ENCODE measurements around the gene GGCX.

The GGCX gene

DNA sequence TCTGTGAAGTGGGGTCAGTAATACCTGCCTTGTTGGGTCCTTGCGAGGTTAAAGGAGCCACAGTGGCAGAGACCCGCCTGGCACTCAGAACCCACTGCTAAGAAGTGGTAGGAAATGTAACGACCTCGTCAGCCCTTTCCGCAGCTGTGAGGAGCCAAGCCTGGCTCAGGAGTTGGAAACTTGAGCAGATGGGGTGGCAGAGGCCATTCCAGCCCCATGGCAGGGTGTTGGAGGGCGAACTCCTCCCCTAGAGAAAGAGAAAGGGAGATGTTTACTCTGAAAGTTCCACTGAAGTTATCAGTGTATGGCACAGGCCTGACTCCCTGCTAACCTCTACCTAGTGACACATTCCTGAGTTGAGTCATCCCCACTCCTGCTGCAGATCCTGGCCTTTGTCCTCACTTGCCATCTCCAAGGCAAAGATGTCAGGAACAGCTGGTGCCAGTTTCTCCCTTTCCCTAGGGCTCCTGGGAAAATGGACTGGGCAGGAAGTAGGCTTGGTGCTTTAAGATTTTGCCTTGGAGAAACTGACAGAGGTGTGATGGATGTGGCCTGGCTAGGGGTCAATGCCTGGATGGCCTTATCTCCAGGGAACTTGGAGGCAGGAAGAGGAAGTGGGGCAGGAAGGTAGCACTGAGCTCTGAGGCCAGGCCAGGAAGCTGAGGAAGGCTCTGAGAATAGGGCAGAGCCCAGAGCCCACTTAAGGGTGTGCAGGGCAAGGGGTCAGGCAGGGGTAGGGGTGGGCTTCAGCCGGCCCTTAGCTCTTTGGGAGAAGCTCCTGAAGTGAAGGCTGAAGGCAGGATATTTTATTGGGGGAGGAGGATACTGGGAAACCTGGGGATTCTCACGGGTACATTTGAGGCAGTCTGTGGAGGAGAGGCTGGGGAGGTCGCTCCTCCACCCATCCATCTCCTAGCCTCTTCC lies 23.8 kb upstream of the GGCX start:
- TF ChIP-seq, protein P1, sequence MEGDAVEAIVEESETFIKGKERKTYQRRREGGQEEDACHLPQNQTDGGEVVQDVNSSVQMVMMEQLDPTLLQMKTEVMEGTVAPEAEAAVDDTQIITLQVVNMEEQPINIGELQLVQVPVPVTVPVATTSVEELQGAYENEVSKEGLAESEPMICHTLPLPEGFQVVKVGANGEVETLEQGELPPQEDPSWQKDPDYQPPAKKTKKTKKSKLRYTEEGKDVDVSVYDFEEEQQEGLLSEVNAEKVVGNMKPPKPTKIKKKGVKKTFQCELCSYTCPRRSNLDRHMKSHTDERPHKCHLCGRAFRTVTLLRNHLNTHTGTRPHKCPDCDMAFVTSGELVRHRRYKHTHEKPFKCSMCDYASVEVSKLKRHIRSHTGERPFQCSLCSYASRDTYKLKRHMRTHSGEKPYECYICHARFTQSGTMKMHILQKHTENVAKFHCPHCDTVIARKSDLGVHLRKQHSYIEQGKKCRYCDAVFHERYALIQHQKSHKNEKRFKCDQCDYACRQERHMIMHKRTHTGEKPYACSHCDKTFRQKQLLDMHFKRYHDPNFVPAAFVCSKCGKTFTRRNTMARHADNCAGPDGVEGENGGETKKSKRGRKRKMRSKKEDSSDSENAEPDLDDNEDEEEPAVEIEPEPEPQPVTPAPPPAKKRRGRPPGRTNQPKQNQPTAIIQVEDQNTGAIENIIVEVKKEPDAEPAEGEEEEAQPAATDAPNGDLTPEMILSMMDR (IDR thresholded peaks at IDR 0.05; ENCODE audit: insufficient read depth, missing control alignments), result no peak
- DNase-seq (ENCODE audit: insufficient read length, low spot score), result no peak

GRCh38 chr2:85584354-85584856 lies 23.1 kb upstream of the GGCX start, which contains the start of gene VAMP5:
TSS of gene VAMP5 (plus strand) at chr2:85584431. CDS start at chr2:85584491, 60 bp downstream.
- FAIRE-seq, result no peak
- no peak for DNase-seq (ENCODE audit: insufficient read length, low spot score)
- TF ChIP-seq, protein P1 (IDR thresholded peaks at IDR 0.05; ENCODE audit: insufficient read depth, missing control alignments), result no peak

More for the DNA sequence above, 23.8 kb upstream of the GGCX start:
- FAIRE-seq, result no peak

DNA sequence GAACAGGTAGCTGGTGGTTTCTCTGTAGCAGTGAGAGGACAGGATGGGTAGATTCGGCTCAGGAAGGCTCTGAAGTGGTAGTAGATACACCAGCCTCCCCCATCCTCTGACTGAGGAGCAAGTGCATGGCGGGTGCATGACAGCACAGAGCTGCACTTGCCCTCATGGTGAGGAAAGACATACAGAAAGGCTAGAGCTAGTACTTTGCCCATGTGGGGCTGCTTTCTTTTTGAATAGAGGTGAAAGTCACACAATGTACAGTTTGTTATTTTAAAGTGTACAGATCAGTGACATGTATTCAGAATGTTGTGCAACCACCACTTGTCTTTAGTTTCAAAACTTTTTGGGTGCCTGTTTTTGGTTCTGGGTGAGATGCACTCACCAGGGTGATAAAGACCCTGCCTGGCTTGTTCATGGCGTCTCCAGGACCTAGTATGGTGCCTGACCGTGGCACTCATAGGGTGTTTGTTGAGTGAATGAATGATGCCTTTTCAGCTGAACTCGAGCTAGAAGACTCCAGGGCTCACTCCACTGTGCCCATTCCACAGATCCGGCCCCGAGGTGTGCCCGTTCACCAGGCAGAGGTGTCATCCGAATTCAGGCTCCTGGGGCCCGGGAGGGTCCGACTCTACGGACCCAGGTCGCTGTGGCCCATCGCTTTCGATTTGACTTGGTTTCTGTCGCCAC lies 22.5 kb upstream of the GGCX start:
- no peak for FAIRE-seq
- TF ChIP-seq, protein P1 (IDR thresholded peaks at IDR 0.05; ENCODE audit: insufficient read depth, missing control alignments), result no peak
- no peak for DNase-seq (ENCODE audit: insufficient read length, low spot score)

DNA sequence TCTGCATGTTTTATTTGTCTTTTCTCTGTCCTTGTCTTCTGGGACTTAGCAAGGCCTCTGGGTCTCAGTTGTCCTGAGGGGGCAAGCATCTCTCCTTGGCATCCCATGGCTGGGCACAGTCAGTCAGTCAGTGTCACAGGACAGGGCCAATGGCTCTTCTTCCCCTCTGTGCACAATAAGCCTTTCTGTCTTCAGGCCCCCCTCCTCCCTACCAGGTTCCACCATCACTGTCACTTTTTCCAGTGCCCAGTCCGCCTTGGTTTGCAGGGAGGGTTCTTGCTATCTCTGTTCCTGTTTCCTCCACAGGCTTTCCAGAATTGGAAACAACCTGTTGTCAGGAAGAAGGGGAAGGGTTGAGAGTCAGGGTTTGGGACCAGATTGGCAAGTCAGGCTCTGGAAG lies 21.2 kb upstream of the GGCX start:
- no peak for DNase-seq (ENCODE audit: insufficient read length, low spot score)
- TF ChIP-seq, protein P1 (IDR thresholded peaks at IDR 0.05; ENCODE audit: insufficient read depth, missing control alignments), result no peak
- FAIRE-seq, result no peak

- no peak for DNase-seq (ENCODE audit: insufficient read length, low spot score)
- TF ChIP-seq, protein P1 (IDR thresholded peaks at IDR 0.05; ENCODE audit: insufficient read depth, missing control alignments), result no peak
- FAIRE-seq, result no peak
Measured at GRCh38 chr2:85580206-85580605, 18.9 kb upstream of the GGCX start.

DNA sequence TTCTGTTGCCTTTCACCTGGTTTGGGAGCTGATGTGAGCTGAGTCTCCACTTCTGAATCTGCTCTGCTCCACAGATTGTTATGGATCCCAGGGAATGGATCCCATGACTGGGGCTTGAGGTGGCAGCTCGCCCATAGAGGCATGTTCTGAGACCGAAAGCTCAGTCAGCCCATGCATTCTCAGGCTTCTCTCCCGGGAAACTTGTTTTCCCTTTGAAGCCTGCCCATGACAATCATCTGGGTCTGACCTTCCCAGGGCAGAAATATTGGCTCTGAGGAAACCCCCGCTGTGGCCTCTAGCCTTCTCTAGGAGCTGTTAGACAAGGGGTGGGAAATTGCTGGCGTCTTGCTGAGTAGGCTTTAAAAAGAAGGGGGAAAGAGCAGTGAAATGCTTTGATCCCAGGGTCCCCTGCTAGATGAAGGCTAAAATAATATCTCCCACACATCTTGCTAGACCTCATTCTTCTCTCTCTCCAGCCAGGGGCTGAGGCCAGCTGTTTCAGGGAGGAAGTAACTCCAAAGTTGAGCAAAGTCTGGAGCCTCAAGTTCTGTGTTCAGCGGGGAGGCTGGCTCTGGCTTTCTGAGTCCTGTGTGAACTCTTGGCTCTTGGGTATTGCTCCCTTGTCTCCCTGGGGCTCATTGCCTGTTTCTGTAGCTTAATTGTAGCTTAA lies 18.1 kb upstream of the GGCX start:
- TF ChIP-seq, protein P1 (IDR thresholded peaks at IDR 0.05; ENCODE audit: insufficient read depth, missing control alignments), result no peak
- DNase-seq (ENCODE audit: insufficient read length, low spot score), result no peak

More for the DNA sequence above, 18.1 kb upstream of the GGCX start:
- FAIRE-seq, result no peak

Data from D721Med (cell line).